Activated CD8-positive, alpha-beta memory T cell treated with anti-CD3 and anti-CD28 coated beads, Interleukin-2, amount 10 ng/mL, durations not matched to agents 7 days and 5 days (primary cell): Measurements from ENCODE around the gene USP16. TPM values are rescaled to one million over a fixed set of nuclear protein-coding genes. Genes with fewer than 3 reads are reported as not detected.
"Not testable (repeated sequence)": the region's sequence is repeated elsewhere in the genome, so short reads cannot be mapped to it uniquely, and the experiment has no call there.

Experiments
- ATAC-seq: fragments of 150-1000 bp; cut with Tn5 transposase; one replicate; pipeline ENCODE4 v1.10.0; 2021; ENCODE audit warnings: moderate library complexity
- CTCF ChIA-PET: fragments of 350-600 bp; sonication (Branson Sonifier 250); formaldehyde crosslinking; loops from one replicate; lab custom pipeline; 2021; ENCODE audit warnings: antibody characterized with exemption; lab: Charles Lee
- DNase-seq: peaks from one replicate; pipeline ENCODE4 v3.0.0-alpha.2; 2020
- H3K27ac Mint-ChIP-seq: one replicate; pipeline ENCODE4 v1.8.0; 2021; ENCODE audit warnings: mild to moderate bottlenecking, mixed read lengths
- H3K27me3 Mint-ChIP-seq: one replicate; pipeline ENCODE4 v1.8.0; 2021; ENCODE audit warnings: mixed read lengths
- H3K36me3 Mint-ChIP-seq: one replicate; pipeline ENCODE4 v1.8.0; 2021; ENCODE audit warnings: mild to moderate bottlenecking, mixed read lengths
- H3K4me1 Mint-ChIP-seq: one replicate; pipeline ENCODE4 v1.8.0; 2021; ENCODE audit warnings: mixed read lengths
- H3K4me3 Mint-ChIP-seq: one replicate; pipeline ENCODE4 v1.8.0; 2021; ENCODE audit warnings: mild to moderate bottlenecking, moderate library complexity, mixed read lengths
- H3K9me3 Mint-ChIP-seq: one replicate; pipeline ENCODE4 v1.8.0; 2022; ENCODE audit warnings: low read depth, mixed read lengths
- total RNA-seq, 2 experiments: library from RNA; stranded (reverse); gene quantifications; one replicate each; pipeline ENCODE4 v1.2.3, GENCODE V29; 2021

The USP16 gene
- total RNA-seq, 2 experiments from 2014 or later = 26.7 to 35.5 TPM

DNA sequence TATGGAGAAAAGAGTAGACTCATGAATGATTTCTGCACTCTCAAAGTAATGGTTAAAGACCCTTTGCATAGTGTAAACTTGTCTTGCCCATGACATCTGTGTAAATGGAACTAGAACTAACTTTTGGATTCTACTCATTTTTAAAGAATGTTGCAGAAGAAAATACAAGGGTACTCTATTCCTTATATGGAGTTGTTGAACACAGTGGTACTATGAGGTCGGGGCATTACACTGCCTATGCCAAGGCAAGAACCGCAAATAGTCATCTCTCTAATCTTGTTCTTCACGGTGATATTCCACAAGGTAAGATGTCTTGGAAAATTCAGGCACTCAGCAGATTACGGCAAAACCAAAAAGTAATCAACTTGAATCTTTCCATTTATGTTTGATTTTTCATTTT lies 29.2 kb downstream of the USP16 start:
- Mint-ChIP-seq H3K27ac (no peak overlapping the region), H3K27me3 (no peaks in the 10 kb centered on the region), H3K4me3 (no peak overlapping the region), H3K36me3 (peaks cover 37% of the 10 kb centered on the region), H3K9me3 (no peaks in the 10 kb centered on the region), H3K4me1 (no peaks in the 10 kb centered on the region)
- ATAC-seq (no peak), DNase-seq (no peak)
- CTCF ChIA-PET = no interaction called here

DNA sequence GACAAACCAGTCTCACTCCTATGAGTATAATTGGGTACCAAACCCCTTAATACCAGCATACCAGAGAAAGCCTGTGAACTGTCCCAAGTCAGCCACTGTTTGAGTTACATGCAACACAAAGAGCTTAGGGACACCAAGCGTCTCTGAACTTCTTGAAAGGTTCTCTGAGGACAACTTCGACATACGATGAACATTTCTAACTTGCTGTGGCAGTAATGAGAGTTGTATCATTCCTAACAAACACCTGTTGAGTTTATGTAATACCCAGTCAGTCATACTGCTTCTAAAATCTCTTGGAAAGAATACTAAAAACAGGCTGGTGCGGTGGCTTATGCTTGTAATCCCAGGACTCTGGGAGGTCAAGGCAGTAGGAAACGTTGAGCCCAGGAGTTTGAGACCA lies 30.6 kb downstream of the USP16 start:
- Mint-ChIP-seq H3K27ac (no peak overlapping the region), H3K4me3 (no peak overlapping the region), H3K27me3 (no peaks in the 10 kb centered on the region), H3K36me3 (peaks cover 33% of the 10 kb centered on the region), H3K4me1 (no peaks in the 10 kb centered on the region), H3K9me3 (no peaks in the 10 kb centered on the region)
- ATAC-seq = no peak
- no peak for DNase-seq
- CTCF ChIA-PET = no interaction called here

DNA sequence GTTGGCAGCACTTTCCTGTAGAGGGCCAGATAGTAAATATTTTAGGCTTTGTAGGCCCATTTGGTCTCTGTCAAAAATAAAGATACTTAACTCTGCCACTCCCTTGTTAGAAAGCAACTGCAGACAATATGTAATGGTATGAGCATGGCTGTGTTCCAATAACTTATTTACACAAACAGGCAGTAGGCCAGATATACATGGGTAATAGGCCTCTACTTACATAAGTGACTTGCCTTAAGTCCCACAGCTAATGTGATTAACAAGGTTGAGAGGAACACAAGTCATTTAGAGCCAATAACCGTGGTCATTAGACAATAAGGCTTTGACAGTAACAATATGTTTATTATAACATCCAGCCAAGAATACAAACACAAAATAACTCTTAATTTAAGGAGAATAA lies 31.5 kb downstream of the USP16 start:
- Mint-ChIP-seq H3K27ac (no peak overlapping the region), H3K36me3 (peaks cover 38% of the 10 kb centered on the region), H3K27me3 (no peaks in the 10 kb centered on the region), H3K4me1 (no peaks in the 10 kb centered on the region), H3K4me3 (no peak overlapping the region), H3K9me3 (no peaks in the 10 kb centered on the region)
- CTCF ChIA-PET = no interaction called here
- no peak for ATAC-seq
- DNase-seq = no peak

DNA sequence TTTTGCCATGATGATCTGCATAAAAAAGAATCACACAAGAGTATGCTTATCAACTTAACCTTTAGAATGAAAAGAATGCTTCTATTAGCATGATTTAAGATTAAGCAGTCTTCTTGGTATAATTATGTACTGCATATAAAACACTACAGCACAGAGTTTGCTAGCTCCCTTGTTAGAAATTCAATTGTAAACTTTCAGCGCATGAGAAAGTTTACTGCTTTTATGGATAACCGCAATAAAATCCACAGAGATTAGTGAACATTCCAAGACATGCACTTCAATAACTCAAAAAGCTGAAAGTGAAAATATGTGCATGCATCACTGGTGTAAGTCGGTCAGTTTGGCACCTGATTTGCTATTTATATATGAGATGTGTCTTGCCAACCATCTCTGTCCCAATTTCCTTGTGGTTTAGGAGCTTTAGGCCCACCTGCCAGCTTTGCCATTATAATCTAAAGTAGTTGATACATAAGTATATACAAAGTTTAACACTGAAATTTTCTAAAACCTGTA lies 32.1 kb downstream of the USP16 start:
- H3K4me3 Mint-ChIP-seq = no peak overlapping the region
- no peaks in the 10 kb centered on the region for H3K4me1 Mint-ChIP-seq
- CTCF ChIA-PET = interaction anchor here (0.6 kb wide), 1 partner anchor 32 kb away, joined by 3 read pairs; the partner anchor contains the start of gene USP16
- DNase-seq (no peak), ATAC-seq (no peak)
- peak overlapping the region; percentile 28 for H3K27ac Mint-ChIP-seq
- peaks cover 44% of the 10 kb centered on the region for H3K36me3 Mint-ChIP-seq
- no peaks in the 10 kb centered on the region for H3K9me3 Mint-ChIP-seq
- H3K27me3 Mint-ChIP-seq = no peaks in the 10 kb centered on the region

DNA sequence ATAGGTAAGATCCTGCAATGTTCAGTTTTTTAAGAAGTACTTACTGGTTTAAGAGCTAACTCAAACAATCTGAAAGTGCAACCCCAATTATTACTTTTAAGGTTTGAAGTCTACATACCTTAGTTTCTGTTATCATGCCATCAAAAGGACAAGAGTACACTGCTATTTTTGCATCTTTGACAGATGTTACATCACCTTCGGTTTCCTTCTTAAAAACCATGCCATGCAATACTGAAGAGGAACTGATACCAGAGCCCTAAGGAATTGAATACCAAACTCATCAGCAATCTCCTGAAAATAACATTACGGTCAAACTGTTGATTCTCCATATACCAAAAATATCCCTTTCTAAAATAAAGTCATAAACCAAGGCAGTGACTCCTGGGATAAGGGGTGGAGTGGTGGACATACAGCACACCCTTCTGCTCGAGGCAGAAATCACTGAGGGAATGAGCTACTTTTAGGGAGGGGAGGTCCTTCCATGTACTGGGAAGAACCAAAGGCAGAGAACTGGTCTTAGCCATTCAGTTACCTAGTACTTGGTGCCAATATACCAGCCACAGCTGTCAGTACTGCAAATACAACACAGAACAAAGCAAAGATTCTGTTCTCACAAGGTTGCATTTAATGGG lies 40.5 kb downstream of the USP16 start:
- CTCF ChIA-PET = interaction anchor here (0.7 to 0.8 kb wide), 2 partner anchors 116 to 516 kb away, joined by 3 read pairs; no protein-coding TSS in a partner anchor
- Mint-ChIP-seq H3K27ac (no peak overlapping the region), H3K36me3 (peaks cover 68% of the 10 kb centered on the region), H3K9me3 (no peaks in the 10 kb centered on the region), H3K4me1 (peaks cover 13% of the 10 kb centered on the region), H3K4me3 (no peak overlapping the region), H3K27me3 (no peaks in the 10 kb centered on the region)
- ATAC-seq = no peak
- DNase-seq = no peak

DNA sequence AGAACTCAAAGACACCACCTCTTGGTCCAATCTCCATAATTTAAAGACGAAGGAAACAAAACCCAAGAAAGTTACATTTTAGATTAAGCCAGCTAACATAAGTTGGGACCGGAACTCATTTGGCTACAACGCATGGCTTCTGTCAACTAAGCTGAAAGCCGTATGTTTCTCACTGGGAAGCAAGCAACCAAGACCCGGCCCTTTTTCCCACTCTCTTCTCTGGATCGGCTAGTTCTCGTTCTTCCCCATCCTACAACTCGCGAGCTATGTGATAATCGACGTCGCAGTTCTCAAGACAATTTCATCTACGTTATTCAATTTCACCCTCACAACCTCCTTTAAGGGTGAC lies 48.4 kb downstream of the USP16 start:
- peak overlapping the region; percentile 96 for H3K27ac Mint-ChIP-seq
- DNase-seq = no peak
- no peaks in the 10 kb centered on the region for H3K9me3 Mint-ChIP-seq
- H3K27me3 Mint-ChIP-seq = no peaks in the 10 kb centered on the region
- CTCF ChIA-PET = interaction anchor here (1.3 to 2.2 kb wide), 3 partner anchors 48 to 227 kb away, joined by 3 to 5 read pairs (median 4); no protein-coding TSS in a partner anchor
- H3K36me3 Mint-ChIP-seq = peaks cover 24% of the 10 kb centered on the region
- peaks cover 51% of the 10 kb centered on the region for H3K4me1 Mint-ChIP-seq
- no peak for ATAC-seq
- H3K4me3 Mint-ChIP-seq = peak overlapping the region; percentile 99

DNA sequence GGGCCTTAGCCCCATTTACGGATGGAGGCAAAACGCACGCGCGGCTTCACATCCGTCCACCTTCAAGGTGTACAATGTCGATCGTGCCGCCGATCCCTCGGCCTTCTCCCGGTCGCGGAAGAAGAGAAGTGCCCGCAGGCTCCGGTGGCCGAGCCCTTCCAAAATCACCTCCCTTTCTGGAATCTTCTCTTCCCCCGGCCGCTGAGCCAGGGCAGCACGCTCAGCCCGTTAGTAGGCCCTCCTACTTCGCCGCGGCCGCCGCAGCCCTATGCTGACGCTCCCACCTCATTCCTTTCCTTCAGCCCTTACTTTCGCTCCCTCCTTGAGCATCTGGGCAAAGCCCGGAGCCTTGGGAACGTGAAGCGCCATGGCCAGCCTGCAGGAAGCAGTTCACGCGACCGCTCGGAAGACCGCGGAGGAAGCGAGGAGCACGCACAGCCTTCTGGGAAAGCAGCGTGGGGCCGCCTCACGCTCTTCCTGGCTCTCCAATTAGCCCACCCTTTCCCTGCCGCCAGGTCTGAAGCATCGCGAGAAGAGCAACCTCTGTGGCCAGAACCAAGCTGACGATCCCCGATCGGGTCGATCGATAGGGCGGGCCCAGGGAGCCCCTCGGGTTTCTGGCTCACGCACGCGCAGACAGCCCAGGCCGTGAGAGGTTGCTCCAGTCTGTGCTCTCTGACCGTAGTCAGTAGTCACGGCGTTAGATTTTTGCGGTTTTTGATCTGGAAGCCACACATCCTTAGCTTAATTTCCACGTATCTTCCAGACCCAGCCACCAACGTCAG lies 48.9 kb downstream of the USP16 start, which contains the start of gene CCT8:
Gene CCT8, minus strand, starts transcription at position 427 of the 785 bp plus-strand sequence. Its CDS starts 58 bp downstream, at position 369.
- Mint-ChIP-seq H3K4me1 (peaks cover 53% of the 10 kb centered on the region), H3K9me3 (no peaks in the 10 kb centered on the region), H3K27me3 (no peaks in the 10 kb centered on the region), H3K4me3 (peak within 1 kb of the TSS; percentile 99), H3K27ac (peak within 1 kb of the TSS; percentile 96), H3K36me3 (peaks cover 21% of the 10 kb centered on the region)
- peak; percentile 100 for DNase-seq
- ATAC-seq = peak; percentile 89
- CTCF ChIA-PET = interaction anchor here (1.0 to 1.4 kb wide), 4 partner anchors 71 to 299 kb away, joined by 3 read pairs; no protein-coding TSS in a partner anchor

DNA sequence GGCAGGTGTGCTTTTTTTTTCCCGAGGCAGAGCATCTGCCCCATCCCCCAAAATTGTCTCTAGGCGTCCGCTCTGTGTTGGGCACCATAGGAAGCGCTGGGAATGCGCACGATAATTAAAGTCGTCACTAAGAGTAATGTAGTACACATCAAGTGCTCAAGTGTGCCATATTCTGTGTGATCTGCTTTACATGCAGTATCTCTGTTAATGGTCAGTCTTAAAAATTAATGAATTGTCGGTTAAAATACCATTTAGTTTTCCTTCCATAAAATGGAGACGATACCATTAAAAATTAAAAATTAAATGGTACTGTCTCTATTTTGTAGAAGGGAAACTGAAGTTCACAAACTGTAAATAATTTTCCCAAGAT lies 49.5 kb downstream of the USP16 start:
- H3K36me3 Mint-ChIP-seq = peaks cover 18% of the 10 kb centered on the region
- H3K27ac Mint-ChIP-seq = peak overlapping the region; percentile 96
- H3K4me1 Mint-ChIP-seq = peaks cover 54% of the 10 kb centered on the region
- no peak for DNase-seq
- CTCF ChIA-PET = interaction anchor here (1.0 to 1.4 kb wide), 3 partner anchors 227 to 298 kb away, joined by 3 read pairs; no protein-coding TSS in a partner anchor
- H3K27me3 Mint-ChIP-seq = no peaks in the 10 kb centered on the region
- H3K4me3 Mint-ChIP-seq = peak overlapping the region; percentile 99
- peak; percentile 22 for ATAC-seq
- no peaks in the 10 kb centered on the region for H3K9me3 Mint-ChIP-seq

DNA sequence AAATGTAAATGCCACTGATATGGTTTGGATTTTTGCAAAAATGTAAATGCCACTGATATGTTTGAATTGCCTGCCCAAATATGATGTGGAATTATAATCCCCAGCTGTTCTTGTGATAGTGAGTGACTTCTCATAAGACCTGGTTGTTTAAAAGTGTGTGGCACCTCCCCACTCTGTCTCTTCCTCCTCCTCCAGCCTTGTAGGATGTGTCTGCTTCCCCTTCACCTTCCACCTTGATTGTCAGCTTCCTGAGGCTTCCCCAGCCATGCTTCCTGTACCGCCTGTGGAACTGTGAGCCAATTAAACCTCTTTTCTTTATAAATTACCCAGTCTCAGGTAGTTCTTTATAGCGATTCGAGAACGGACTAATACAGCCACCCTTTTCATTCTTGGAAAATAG lies 50.3 kb downstream of the USP16 start:
- ATAC-seq (no peak), DNase-seq (no peak)
- peaks cover 15% of the 10 kb centered on the region for H3K36me3 Mint-ChIP-seq
- peaks cover 58% of the 10 kb centered on the region for H3K4me1 Mint-ChIP-seq
- CTCF ChIA-PET = interaction anchor here (1.0 to 1.4 kb wide), 3 partner anchors 226 to 297 kb away, joined by 3 read pairs; no protein-coding TSS in a partner anchor
- H3K27me3 Mint-ChIP-seq = no peaks in the 10 kb centered on the region
- H3K27ac Mint-ChIP-seq = peak overlapping the region; percentile 8
- H3K4me3 Mint-ChIP-seq = peak overlapping the region; percentile 18
- H3K9me3 Mint-ChIP-seq = no peaks in the 10 kb centered on the region

DNA sequence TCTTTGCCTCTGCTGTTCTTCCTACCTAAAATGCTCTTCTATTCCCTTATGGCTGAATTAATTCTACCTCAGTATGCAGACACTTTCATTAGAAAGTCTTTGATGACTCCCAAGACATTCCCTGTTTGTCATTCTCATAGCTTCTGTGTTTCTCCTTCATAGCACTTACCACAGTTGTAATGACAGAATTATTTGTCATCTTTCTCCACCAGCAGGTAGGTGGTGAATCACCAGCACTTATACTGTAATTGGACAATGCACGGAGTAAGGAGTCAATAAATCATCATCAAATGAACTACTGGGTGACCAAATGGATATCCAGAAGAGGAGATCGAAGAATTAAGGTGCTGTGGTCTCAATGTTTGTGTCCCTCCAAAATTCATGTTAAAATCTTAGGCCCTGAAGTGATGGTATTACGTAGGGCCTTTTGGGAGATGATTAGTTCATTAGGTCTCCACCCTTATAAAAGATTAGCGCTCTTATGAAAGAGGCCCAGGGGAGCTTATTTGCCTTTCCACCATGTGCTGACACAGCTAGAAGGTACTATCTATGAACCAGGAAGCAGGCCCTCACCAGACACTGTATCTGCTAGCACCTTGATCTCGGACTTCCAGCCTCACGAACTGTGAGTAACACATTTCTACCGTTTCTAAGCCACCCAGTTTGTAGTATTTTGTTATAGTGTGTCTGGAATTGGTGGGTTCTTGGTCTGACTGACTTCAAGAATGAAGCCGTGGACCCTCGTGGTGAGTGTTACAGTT lies 51.4 kb downstream of the USP16 start:
- Mint-ChIP-seq H3K4me3 (peak overlapping the region; percentile 82), H3K36me3 (peaks cover 16% of the 10 kb centered on the region), H3K27ac (peak overlapping the region; percentile 90), H3K9me3 (no peaks in the 10 kb centered on the region), H3K4me1 (peaks cover 62% of the 10 kb centered on the region), H3K27me3 (no peaks in the 10 kb centered on the region)
- CTCF ChIA-PET = interaction anchor here (1.2 to 2.1 kb wide), 3 partner anchors 14 to 224 kb away, joined by 3 to 10 read pairs (median 5); partner anchors contain the start of genes BACH1 and LTN1
- ATAC-seq (no peak), DNase-seq (no peak)

DNA sequence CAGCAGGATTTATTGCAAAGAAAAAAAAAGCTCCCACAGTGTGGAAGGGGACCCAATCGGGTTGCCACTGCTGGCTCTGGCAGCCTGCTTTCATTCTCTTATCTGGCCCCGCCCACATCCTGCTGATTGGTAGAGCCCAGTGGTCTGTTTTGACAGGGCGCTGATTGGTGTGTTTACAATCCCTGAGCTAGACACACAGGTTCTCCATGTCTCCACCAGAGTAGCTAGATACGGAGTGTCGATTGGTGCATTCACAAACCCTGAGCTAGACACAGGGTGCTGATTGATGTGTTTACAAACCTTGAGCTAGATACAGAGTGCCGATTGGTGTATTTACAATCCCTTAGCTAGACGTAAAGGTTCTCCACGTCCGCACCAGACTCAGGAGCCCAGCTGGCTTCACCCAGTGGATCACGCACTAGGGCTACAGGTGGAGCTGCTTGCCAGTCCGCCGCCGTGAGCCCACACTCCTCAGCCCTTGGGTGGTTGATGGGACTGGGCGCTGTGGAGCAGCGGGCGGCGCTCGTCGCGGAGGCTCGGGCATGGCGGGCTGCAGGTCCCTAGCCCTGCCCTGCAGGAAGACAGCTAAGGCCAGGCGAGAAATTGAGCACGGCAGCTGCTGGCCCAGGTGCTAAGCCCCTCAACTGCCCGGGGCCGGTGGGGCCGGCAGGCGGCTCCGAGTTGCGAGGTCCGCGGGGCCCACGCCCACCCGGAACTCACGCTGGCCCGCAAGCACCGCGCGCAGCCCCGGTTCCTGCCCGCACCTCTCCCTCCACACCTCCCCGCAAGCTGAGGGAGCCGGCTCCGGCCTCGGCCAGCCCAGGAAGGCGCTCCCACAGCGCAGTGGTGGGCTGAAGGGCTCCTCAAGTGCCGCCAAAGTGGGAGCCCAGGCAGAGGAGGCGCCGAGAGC lies 52.5 kb downstream of the USP16 start:
- DNase-seq (peak; percentile 93), ATAC-seq (peak; percentile 7)
- Mint-ChIP-seq H3K4me1 (peaks cover 56% of the 10 kb centered on the region), H3K4me3 (peak overlapping the region; percentile 82), H3K27ac (peak overlapping the region; percentile 91), H3K36me3 (peaks cover 12% of the 10 kb centered on the region)
- H3K9me3 Mint-ChIP-seq, H3K27me3 Mint-ChIP-seq: not testable (repeated sequence)
- CTCF ChIA-PET = interaction anchor here (0.8 to 2.1 kb wide), 5 partner anchors 10 to 223 kb away, joined by 3 to 10 read pairs (median 4); partner anchors contain the start of genes BACH1, LTN1 and RWDD2B

DNA sequence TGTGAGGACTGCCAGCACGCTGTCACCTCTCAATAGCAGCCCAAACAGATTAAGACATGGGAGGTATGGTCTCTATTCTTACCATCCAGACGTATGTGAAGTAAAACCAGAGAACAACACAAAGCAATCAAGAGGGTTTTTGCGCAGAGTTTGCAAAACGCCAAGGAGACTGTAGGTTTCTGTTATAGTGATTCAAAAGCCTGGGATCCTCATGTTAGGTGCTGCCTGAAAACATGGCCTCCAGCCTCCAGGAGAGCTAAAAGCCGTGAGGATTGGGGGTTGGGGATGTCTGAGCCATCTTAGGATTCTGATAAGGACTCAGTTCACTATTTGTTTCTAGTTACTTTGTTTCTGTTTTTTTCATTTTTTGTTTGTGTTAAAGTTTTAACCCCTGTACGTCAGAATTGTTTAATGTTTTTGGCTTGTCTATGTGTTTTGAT lies 53.2 kb downstream of the USP16 start:
- Mint-ChIP-seq H3K4me1 (peaks cover 53% of the 10 kb centered on the region), H3K27ac (peak overlapping the region; percentile 91), H3K27me3 (no peaks in the 10 kb centered on the region), H3K4me3 (peak overlapping the region; percentile 82), H3K9me3 (no peaks in the 10 kb centered on the region), H3K36me3 (peaks cover 8% of the 10 kb centered on the region)
- CTCF ChIA-PET = interaction anchor here (0.8 to 2.1 kb wide), 3 partner anchors 10 to 222 kb away, joined by 4 to 10 read pairs (median 4); partner anchors contain the start of genes BACH1 and RWDD2B
- ATAC-seq (no peak), DNase-seq (peak; percentile 60)
